Posterior cingulate gyrus (tissue), 11 donors: ENCODE data around the gene KLHL28.
A peak's percentile ranks its signal among the peaks of the same experiment; 100 is the strongest.
"Not testable (repeated sequence)": the region's sequence is repeated elsewhere in the genome, so short reads cannot be mapped to it uniquely, and the experiment has no call there.

ENCODE experiments used
- DNase-seq, 10 donors: peaks; one replicate each; pipeline versions ENCODE4 v3.0.0 to v3.0.0-alpha.2; 2020 to 2021; ENCODE audit warnings: mixed read lengths in 3 of 10
- intact Hi-C: fragments of 100-400 bp; cut with DNase I; formaldehyde crosslinking; loops from one replicate; pipeline ENCODE4 v1.15.1; 2023

Gene KLHL28

GRCh38 chr14:44901696-44902095 lies 60.1 kb downstream of the KLHL28 start:
- intact Hi-C loops, result no loop called here
- no peak for DNase-seq

GRCh38 chr14:44898551-44898950 lies 63.2 kb downstream of the KLHL28 start:
- intact Hi-C loops, result loop anchor here (5.0 kb wide), 2 partner anchors 64 to 184 kb away; partner anchors contain the start of genes KLHL28, PRPF39 and TOGARAM1
- no peak for DNase-seq

- intact Hi-C loops, result loop anchor here (1.0 to 5.0 kb wide), 3 partner anchors 65 to 237 kb away; partner anchors contain the start of genes FKBP3, KLHL28, PRPF39 and TOGARAM1
- no peak for DNase-seq
These were observed 63.9 kb downstream of the KLHL28 start for GRCh38 chr14:44897845-44898151.

GRCh38 chr14:44897041-44897844 lies 64.5 kb downstream of the KLHL28 start:
- peak; percentile 96 to 99 (median 98) for DNase-seq
- intact Hi-C loops, result loop anchor here (1.0 to 5.0 kb wide), 3 partner anchors 65 to 237 kb away; partner anchors contain the start of genes FKBP3, KLHL28, PRPF39 and TOGARAM1

DNA sequence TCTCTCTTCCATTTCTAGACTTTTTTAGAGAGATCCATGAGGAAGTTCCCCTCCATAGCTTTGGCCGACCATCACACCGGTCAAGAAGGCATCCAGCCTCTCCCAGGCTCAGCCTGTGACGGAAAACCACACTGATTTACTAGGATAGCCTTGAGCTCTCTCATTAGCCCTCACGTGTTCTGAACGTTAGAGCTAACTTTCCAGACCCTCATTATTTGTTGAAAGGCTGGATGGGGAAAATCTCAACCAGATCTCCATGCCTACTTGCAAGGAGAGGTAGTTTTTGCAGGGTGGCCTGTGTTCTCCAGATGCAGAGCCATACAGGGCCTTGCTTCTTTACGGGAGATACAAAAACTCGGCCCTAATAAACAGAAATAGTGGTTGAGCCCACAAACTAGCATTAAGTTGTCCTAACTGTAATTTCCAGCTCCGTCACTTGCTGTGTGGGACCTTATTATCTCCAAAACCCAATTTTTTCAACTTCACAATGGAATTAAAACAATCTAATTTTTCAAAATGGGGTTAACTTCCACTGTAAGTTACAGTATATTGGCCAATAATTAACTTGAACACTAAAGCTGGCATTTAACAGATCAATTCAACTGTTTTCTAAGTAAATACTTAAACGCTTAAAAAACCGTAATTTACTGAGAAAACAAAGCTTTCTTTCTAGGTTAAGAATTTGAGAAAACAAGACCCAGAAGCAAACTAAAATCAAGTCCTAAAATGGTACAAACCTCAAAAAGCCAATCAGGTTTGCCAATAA lies 65.3 kb downstream of the KLHL28 start:
- no peak for DNase-seq
- intact Hi-C loops, result loop anchor here (1.0 to 5.0 kb wide), 3 partner anchors 66 to 238 kb away; partner anchors contain the start of genes FKBP3, KLHL28, PRPF39 and TOGARAM1

- intact Hi-C loops, result loop anchor here (5.0 kb wide), 2 partner anchors 67 to 187 kb away; partner anchors contain the start of genes KLHL28, PRPF39 and TOGARAM1
- no peak for DNase-seq
These were observed 66.0 kb downstream of the KLHL28 start for GRCh38 chr14:44895716-44896115.

DNA sequence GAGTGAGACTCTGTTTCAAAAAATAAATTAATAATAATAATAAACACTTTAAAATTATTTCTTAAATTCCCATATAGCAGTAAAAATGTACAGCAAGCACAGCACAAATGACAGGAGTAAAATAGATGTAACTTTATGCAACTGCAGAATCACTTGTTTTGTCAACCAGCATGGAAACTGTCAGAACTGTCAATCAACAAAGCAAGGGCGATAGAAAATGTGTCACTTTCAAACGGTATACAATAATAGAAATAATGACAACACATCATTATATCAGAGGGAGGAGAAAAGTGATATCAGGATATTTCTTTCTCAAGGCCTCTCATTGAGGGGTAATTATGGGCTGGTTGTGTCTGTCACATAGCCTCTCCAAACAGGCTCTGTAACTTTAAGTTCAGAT lies 68.2 kb downstream of the KLHL28 start:
- DNase-seq, result no peak
- intact Hi-C loops, result no loop called here

DNA sequence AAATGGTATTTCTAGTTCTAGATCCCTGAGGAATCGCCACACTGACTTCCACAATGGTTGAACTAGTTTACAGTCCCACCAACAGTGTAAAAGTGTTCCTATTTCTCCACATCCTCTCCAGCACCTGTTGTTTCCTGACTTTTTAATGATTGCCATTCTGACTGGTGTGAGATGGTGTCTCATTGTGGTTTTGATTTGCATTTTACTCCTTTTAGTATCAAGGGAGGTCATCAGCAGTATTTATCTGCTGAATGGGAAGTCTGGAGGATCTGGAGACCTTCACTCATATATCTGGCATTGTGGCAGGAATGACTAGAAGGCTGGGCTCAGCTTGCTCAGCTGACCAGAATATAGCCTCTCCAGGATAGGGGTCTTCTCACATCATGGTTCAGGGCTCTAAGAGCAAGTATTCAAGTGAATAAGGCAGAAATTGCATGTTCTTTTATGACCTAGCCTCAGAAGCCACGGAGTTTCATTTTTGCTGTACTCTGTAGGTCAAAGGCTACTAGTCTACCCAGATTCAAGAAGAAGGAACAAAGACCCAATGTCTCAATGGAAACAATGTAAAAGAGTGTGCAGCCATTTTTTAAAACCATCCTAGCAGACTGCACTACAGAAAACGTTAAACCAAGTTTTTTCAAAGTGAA lies 69.9 kb downstream of the KLHL28 start:
- DNase-seq, intact Hi-C loops: not testable (repeated sequence)

GRCh38 chr14:44889595-44890471 lies 71.9 kb downstream of the KLHL28 start:
- intact Hi-C loops, result no loop called here
- no peak for DNase-seq

DNA sequence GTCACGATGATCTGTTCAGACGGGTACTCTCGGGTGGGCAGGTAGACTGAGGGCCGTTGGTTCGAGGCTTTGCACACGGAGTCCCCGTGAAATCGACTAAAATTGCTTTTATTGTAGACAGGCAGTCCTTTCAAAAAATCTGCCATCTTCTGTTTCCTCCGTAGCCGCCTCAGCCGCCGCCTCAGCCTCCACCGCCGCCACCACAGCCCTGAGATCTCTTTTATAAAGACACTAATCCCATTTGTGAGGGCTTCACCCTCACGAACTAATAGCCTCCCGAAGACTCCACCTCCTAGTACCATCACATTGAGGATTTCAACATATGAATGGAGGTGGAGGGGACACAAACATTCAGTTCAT lies 74.2 kb downstream of the KLHL28 start:
- intact Hi-C loops, result no loop called here
- DNase-seq, result no peak

GRCh38 chr14:44886860-44887595 lies 74.7 kb downstream of the KLHL28 start:
- intact Hi-C loops, result no loop called here
- DNase-seq, result peak in 2 of 10 donors; percentile 64 to 71

DNA sequence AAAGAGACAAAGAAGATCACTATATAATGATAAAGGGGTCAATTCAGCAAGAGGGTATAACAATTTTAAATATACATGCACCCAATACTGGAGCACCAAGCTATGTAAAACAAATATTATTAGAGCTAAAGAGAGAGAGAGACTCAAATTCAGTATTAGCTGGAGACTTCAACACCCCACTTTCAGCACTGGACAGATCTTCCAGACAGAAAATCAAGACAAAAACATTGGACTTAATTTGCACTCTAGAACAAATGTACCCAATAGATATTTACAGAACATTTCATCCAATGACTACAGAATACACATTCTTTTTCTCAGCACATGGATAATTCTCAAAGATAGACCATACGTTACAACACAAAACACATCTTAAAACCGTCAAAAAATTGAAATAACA lies 81.0 kb downstream of the KLHL28 start:
- intact Hi-C loops, result no loop called here
- no peak for DNase-seq
